Embryonic facial prominence (tissue), 1 donor: ENCODE data around the gene NFATC2.

ENCODE experiments used
- DNase-seq: peaks from one replicate; pipeline ENCODE4 v3.0.0-alpha.2; 2016; ENCODE audit errors: extremely low spot score

The NFATC2 gene

GRCh38 chr20:51430198-51430950, 112.1 kb downstream of the NFATC2 start:
- no peak for DNase-seq

GRCh38 chr20:51429696-51430095, 112.8 kb downstream of the NFATC2 start:
- no peak for DNase-seq

- DNase-seq, result no peak
Observed at GRCh38 chr20:51429144-51429482, 113.4 kb downstream of the NFATC2 start.

- no peak for DNase-seq
Observed at GRCh38 chr20:51428401-51429143, 113.9 kb downstream of the NFATC2 start.

GRCh38 chr20:51427651-51428291, 114.7 kb downstream of the NFATC2 start:
- DNase-seq, result no peak

- DNase-seq, result no peak
Observed at GRCh38 chr20:51426718-51427650, 115.5 kb downstream of the NFATC2 start.

- no peak for DNase-seq
Observed at GRCh38 chr20:51425347-51426106, 117.0 kb downstream of the NFATC2 start.

- no peak for DNase-seq
Observed at GRCh38 chr20:51424270-51425117, 118.0 kb downstream of the NFATC2 start.

- DNase-seq, result no peak
Observed at GRCh38 chr20:51423810-51424209, 118.7 kb downstream of the NFATC2 start.

- no peak for DNase-seq
Observed at GRCh38 chr20:51423290-51423667, 119.2 kb downstream of the NFATC2 start.

GRCh38 chr20:51422514-51423289, 119.8 kb downstream of the NFATC2 start:
- no peak for DNase-seq

- no peak for DNase-seq
Observed at GRCh38 chr20:51420805-51421204, 121.7 kb downstream of the NFATC2 start.

GRCh38 chr20:51420111-51420510, 122.4 kb downstream of the NFATC2 start:
- DNase-seq, result no peak

GRCh38 chr20:51419646-51420045, 122.9 kb downstream of the NFATC2 start:
- no peak for DNase-seq

GRCh38 chr20:51419231-51419630, 123.3 kb downstream of the NFATC2 start:
- DNase-seq, result no peak

GRCh38 chr20:51418137-51418529, 124.4 kb downstream of the NFATC2 start:
- no peak for DNase-seq

- DNase-seq, result no peak
Observed at GRCh38 chr20:51417250-51418136, 125.0 kb downstream of the NFATC2 start.

GRCh38 chr20:51416532-51417249, 125.8 kb downstream of the NFATC2 start:
- no peak for DNase-seq
